GM23338 (cell line): ENCODE data around the gene NKX2-3. TPM values are rescaled to one million over a fixed set of nuclear protein-coding genes. Genes with fewer than 3 reads are reported as not detected.

ENCODE experiments used
- ATAC-seq: fragments of 200-7000 bp; cut with Tn5 transposase; 3 replicates; pipeline ENCODE4 v1.9.1; 2020
- DNase-seq: peaks from one replicate; pipeline ENCODE4 v3.0.0-alpha.2; 2015; ENCODE audit warnings: low spot score
- H2AFZ ChIP-seq: fragments of 200-600 bp; sonication (generic); 2 replicates; pipeline ENCODE4 v1.8.0; 2016; ENCODE audit warnings: antibody characterized with exemption, mild to moderate bottlenecking, moderate library complexity
- H3F3A ChIP-seq: fragments of 200-600 bp; sonication (generic); replicated peaks from 2 replicates; pipeline ENCODE4 v1.8.0; 2017; ENCODE audit warnings: antibody characterized with exemption, mixed run types, low read depth
- H3K27ac ChIP-seq: fragments of 200-600 bp; sonication (generic); 2 replicates; pipeline ENCODE4 v1.6.1; 2016; ENCODE audit warnings: low read depth
- H3K27me3 ChIP-seq: fragments of 200-600 bp; sonication (generic); 2 replicates; pipeline ENCODE4 v1.8.0; 2016; ENCODE audit warnings: mild to moderate bottlenecking, mixed run types, moderate library complexity; ENCODE audit not compliant: insufficient read depth
- H3K36me3 ChIP-seq: fragments of 200-600 bp; sonication (generic); 2 replicates; pipeline ENCODE4 v1.8.0; 2016; ENCODE audit warnings: mild to moderate bottlenecking; ENCODE audit not compliant: insufficient read depth
- H3K4me1 ChIP-seq: fragments of 200-600 bp; sonication (generic); 2 replicates; pipeline ENCODE4 v1.8.0; 2016; ENCODE audit warnings: mild to moderate bottlenecking, moderate library complexity; ENCODE audit not compliant: insufficient read depth
- H3K4me2 ChIP-seq: fragments of 200-600 bp; sonication (generic); 2 replicates; pipeline ENCODE4 v1.7.1; 2017; ENCODE audit warnings: mixed run types
- H3K4me3 ChIP-seq: fragments of 200-600 bp; sonication (generic); 2 replicates; pipeline ENCODE4 v1.6.1; 2016; ENCODE audit warnings: mixed run types
- H3K79me2 ChIP-seq: fragments of 200-600 bp; sonication (generic); replicated peaks from 2 replicates; pipeline ENCODE4 v1.8.0; 2017; ENCODE audit warnings: mild to moderate bottlenecking; ENCODE audit not compliant: insufficient read depth
- H3K9me2 ChIP-seq: fragments of 200-600 bp; sonication (generic); 2 replicates; pipeline ENCODE4 v1.8.0; 2017; ENCODE audit not compliant: insufficient read depth
- H4K20me1 ChIP-seq: fragments of 200-600 bp; sonication (generic); replicated peaks from 2 replicates; pipeline ENCODE4 v1.8.0; 2017; ENCODE audit warnings: mild to moderate bottlenecking; ENCODE audit not compliant: insufficient read depth
- H3K27ac Mint-ChIP-seq: 2 replicates; pipeline ENCODE4 v1.8.0; 2020; ENCODE audit warnings: inconsistent platforms, mild to moderate bottlenecking, moderate library complexity, mixed read lengths
- H3K27me3 Mint-ChIP-seq: 3 replicates; pipeline ENCODE4 v1.8.0; 2022; ENCODE audit warnings: low read depth, mild to moderate bottlenecking, moderate library complexity, mixed read lengths, inconsistent platforms; ENCODE audit not compliant: insufficient read depth, poor library complexity
- H3K36me3 Mint-ChIP-seq: 3 replicates; pipeline ENCODE4 v1.8.0; 2021; ENCODE audit warnings: low read depth, mild to moderate bottlenecking, inconsistent platforms, moderate library complexity, mixed read lengths
- H3K4me1 Mint-ChIP-seq: 3 replicates; pipeline ENCODE4 v1.8.0; 2020; ENCODE audit warnings: mild to moderate bottlenecking, inconsistent platforms, mixed read lengths
- H3K4me3 Mint-ChIP-seq: 3 replicates; pipeline ENCODE4 v1.8.0; 2021; ENCODE audit warnings: moderate library complexity, mild to moderate bottlenecking, inconsistent platforms, mixed read lengths
- H3K9me3 Mint-ChIP-seq: 3 replicates; pipeline ENCODE4 v1.8.0; 2020; ENCODE audit warnings: moderate library complexity, mild to moderate bottlenecking, inconsistent platforms, mixed read lengths
- EZH2 ChIP-seq: fragments of 200-600 bp; sonication (generic); IDR thresholded peaks from one replicate; pipeline ENCODE4 v1.8.0; 2017; ENCODE audit warnings: antibody characterized with exemption, mild to moderate bottlenecking, low read depth; ENCODE audit not compliant: unreplicated experiment
- EZH2phosphoT487 ChIP-seq: fragments of 200-600 bp; sonication (generic); IDR thresholded peaks from one replicate; pipeline ENCODE4 v1.8.1; 2018; ENCODE audit warnings: antibody characterized with exemption; ENCODE audit not compliant: unreplicated experiment
- JUNB ChIP-seq: IDR thresholded peaks from one replicate; pipeline ENCODE4 v1.6.1; 2016; ENCODE audit warnings: antibody characterized with exemption; ENCODE audit not compliant: unreplicated experiment
- polyA plus RNA-seq: library from polyadenylated mRNA; unstranded; fragments of >200 nt; fragmentation: Nextera tagmentation; extraction: Ambion mirVana; gene quantifications from 2 replicates; pipeline ENCODE4 v1.2.1, GENCODE V29; 2016
- total RNA-seq: library from RNA; depleted of rRNA; stranded (reverse); fragments of >200 nt; shearing (Covaris generic); gene quantifications from 2 replicates; pipeline ENCODE4 v1.2.3, GENCODE V29; 2014
- TF ChIP-seq, protein P1 (sequence below), 2 experiments: fragments of 200-600 bp in 1 of 2; sonication (generic) in 1 of 2; conservative IDR thresholded peaks; 2 replicates each; pipeline versions ENCODE4 v1.5.1 to v1.6.1; 2016 to 2017; ENCODE audit warnings: antibody characterized with exemption in 2 of 2, low read depth in 2 of 2, mild to moderate bottlenecking in 2 of 2, moderate library complexity in 1 of 2
- TF ChIP-seq, protein P2 (sequence below): IDR thresholded peaks from one replicate; pipeline ENCODE4 v1.6.1; 2018; ENCODE audit warnings: antibody characterized with exemption; ENCODE audit not compliant: unreplicated experiment

Gene NKX2-3
- total and polyA plus RNA-seq, 2 experiments from 2014 or later = not detected

GRCh38 chr10:99531696-99532593, 797 bp upstream of the NKX2-3 start:
- H2AFZ ChIP-seq = no peak overlapping the region
- Mint-ChIP-seq H3K27me3 (peaks cover 97% of the 10 kb centered on the region), H3K4me3 (peak overlapping the region; percentile 48; the same call in 1 of the 3 replicates), H3K9me3 (no peaks in the 10 kb centered on the region; the same call in 1 of the 3 replicates), H3K4me1 (peaks cover 57% of the 10 kb centered on the region), H3K27ac (no peak overlapping the region), H3K36me3 (no peaks in the 10 kb centered on the region; the same call in 2 of the 3 replicates)
- no peak overlapping the region for H3K27ac ChIP-seq
- H3K4me3 ChIP-seq = peak overlapping the region; percentile 46
- H3K36me3 ChIP-seq = no peaks in the 10 kb centered on the region
- no peak for ATAC-seq
- peaks cover 57% of the 10 kb centered on the region for H3K4me1 ChIP-seq
- peaks cover 37% of the 10 kb centered on the region for H3F3A ChIP-seq
- H4K20me1 ChIP-seq = peaks cover 37% of the 10 kb centered on the region
- TF ChIP-seq EZH2phosphoT487 (peak; percentile 11), EZH2 (peak; percentile 68)
- TF ChIP-seq, protein P1, sequence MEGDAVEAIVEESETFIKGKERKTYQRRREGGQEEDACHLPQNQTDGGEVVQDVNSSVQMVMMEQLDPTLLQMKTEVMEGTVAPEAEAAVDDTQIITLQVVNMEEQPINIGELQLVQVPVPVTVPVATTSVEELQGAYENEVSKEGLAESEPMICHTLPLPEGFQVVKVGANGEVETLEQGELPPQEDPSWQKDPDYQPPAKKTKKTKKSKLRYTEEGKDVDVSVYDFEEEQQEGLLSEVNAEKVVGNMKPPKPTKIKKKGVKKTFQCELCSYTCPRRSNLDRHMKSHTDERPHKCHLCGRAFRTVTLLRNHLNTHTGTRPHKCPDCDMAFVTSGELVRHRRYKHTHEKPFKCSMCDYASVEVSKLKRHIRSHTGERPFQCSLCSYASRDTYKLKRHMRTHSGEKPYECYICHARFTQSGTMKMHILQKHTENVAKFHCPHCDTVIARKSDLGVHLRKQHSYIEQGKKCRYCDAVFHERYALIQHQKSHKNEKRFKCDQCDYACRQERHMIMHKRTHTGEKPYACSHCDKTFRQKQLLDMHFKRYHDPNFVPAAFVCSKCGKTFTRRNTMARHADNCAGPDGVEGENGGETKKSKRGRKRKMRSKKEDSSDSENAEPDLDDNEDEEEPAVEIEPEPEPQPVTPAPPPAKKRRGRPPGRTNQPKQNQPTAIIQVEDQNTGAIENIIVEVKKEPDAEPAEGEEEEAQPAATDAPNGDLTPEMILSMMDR (conservative IDR thresholded peaks at IDR 0.05; ENCODE audit: low read depth in 2 of 2) = no peak
- DNase-seq = no peak
- no peaks in the 10 kb centered on the region for H3K79me2 ChIP-seq
- H3K9me2 ChIP-seq = no peaks in the 10 kb centered on the region
- peaks cover 100% of the 10 kb centered on the region for H3K27me3 ChIP-seq
- H3K4me2 ChIP-seq = peak overlapping the region; percentile 62

DNA sequence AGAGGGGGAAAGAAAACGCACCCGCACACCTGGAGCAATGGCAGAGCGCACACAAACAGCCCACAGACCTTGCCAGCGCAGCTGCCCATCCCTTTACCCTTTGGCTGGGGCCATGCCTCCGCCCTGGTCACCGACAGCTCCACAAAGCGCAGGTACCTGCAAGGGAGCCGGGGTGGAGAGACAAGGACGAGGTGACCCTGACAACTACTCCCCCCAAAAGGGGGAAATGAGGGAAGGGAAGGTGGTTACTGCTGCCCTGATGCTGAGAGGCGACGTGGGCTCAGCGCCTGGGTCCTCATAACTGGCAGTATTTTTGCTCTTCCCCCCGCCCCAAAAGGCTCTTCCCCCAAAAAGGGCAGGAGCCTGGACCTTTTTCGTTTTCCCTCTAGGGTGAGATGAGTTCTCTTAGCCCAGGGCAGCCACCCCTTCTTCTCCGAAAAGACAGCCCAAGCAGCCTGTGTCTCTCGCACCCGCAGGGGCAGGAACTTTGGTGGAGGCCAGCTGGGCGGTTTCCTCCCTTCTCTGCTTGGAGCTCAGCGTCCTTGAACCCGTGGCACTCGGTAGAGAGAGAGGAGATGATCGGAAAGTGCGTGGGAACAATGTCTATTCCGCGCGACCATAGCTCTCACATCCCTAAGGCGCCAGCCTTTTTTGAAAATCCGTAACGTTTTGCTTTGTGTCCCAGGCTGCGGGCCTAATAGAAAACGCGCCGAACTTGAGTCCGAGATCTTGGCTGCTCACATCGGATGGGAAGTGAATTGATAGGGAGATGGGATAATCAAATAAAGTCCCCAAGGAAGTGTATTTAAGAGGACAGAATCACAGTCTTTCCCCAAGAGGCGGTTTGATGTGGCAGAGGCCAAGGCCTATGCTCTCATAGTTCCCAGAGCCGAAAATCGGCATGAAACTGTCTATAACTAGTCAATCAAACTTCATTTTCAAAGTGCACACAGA, 1.0 kb downstream of the NKX2-3 start:
- TF ChIP-seq EZH2phosphoT487 (peak; percentile 64), EZH2 (peak; percentile 92), JUNB (no peak)
- TF ChIP-seq, protein P2, sequence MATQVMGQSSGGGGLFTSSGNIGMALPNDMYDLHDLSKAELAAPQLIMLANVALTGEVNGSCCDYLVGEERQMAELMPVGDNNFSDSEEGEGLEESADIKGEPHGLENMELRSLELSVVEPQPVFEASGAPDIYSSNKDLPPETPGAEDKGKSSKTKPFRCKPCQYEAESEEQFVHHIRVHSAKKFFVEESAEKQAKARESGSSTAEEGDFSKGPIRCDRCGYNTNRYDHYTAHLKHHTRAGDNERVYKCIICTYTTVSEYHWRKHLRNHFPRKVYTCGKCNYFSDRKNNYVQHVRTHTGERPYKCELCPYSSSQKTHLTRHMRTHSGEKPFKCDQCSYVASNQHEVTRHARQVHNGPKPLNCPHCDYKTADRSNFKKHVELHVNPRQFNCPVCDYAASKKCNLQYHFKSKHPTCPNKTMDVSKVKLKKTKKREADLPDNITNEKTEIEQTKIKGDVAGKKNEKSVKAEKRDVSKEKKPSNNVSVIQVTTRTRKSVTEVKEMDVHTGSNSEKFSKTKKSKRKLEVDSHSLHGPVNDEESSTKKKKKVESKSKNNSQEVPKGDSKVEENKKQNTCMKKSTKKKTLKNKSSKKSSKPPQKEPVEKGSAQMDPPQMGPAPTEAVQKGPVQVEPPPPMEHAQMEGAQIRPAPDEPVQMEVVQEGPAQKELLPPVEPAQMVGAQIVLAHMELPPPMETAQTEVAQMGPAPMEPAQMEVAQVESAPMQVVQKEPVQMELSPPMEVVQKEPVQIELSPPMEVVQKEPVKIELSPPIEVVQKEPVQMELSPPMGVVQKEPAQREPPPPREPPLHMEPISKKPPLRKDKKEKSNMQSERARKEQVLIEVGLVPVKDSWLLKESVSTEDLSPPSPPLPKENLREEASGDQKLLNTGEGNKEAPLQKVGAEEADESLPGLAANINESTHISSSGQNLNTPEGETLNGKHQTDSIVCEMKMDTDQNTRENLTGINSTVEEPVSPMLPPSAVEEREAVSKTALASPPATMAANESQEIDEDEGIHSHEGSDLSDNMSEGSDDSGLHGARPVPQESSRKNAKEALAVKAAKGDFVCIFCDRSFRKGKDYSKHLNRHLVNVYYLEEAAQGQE = no peak
- peak overlapping the region; percentile 57; the same call in 1 of the 3 replicates for H3K4me3 Mint-ChIP-seq

More for the DNA sequence above, 1.0 kb downstream of the NKX2-3 start:
- no peaks in the 10 kb centered on the region; the same call in 1 of the 3 replicates for H3K9me3 Mint-ChIP-seq
- peak; percentile 20 for DNase-seq
- peaks cover 59% of the 10 kb centered on the region for H3K4me1 Mint-ChIP-seq
- H3K36me3 Mint-ChIP-seq = no peaks in the 10 kb centered on the region; the same call in 2 of the 3 replicates
- Histone ChIP-seq H3K4me1 (peaks cover 53% of the 10 kb centered on the region), H3F3A (peaks cover 42% of the 10 kb centered on the region), H2AFZ (no peak overlapping the region), H3K4me2 (no peak overlapping the region; the same call in 1 of the 2 replicates), H3K9me2 (no peaks in the 10 kb centered on the region), H3K4me3 (peak overlapping the region; percentile 34; the same call in 1 of the 2 replicates), H3K79me2 (no peaks in the 10 kb centered on the region), H4K20me1 (peaks cover 26% of the 10 kb centered on the region), H3K27me3 (peaks cover 100% of the 10 kb centered on the region), H3K27ac (no peak overlapping the region), H3K36me3 (no peaks in the 10 kb centered on the region)
- H3K27me3 Mint-ChIP-seq = peaks cover 97% of the 10 kb centered on the region
- no peak for ATAC-seq
- H3K27ac Mint-ChIP-seq = no peak overlapping the region
